Measurements from ENCODE around the gene FCN3.

The FCN3 gene

GRCh38 chr1:27377760-27378495, 3.3 kb upstream of the FCN3 start:
- DNase-seq: peak; percentile 83

- no peak for DNase-seq
Observed at GRCh38 chr1:27372808-27373690, 1.6 kb downstream of the FCN3 start.

GRCh38 chr1:27372022-27372807, 2.4 kb downstream of the FCN3 start:
- DNase-seq: no peak

- no peak for DNase-seq
Observed at GRCh38 chr1:27368869-27369582, 5.6 kb downstream of the FCN3 start.

- DNase-seq: no peak
Observed at GRCh38 chr1:27367160-27367650, 7.4 kb downstream of the FCN3 start.

GRCh38 chr1:27366411-27367159, 8.0 kb downstream of the FCN3 start, which contains the start of gene MAP3K6:
Gene MAP3K6 (minus strand): TSS chr1:27366961. CDS start chr1:27366597, 364 bp downstream.
- DNase-seq: peak; percentile 84

- peak; percentile 70 for DNase-seq
Observed at GRCh38 chr1:27366113-27366410, 8.6 kb downstream of the FCN3 start.

GRCh38 chr1:27365372-27366112, 9.1 kb downstream of the FCN3 start:
- peak; percentile 85 for DNase-seq

GRCh38 chr1:27364696-27365371, 9.8 kb downstream of the FCN3 start:
- DNase-seq: no peak

- no peak for DNase-seq
Observed at GRCh38 chr1:27363766-27364695, 10.6 kb downstream of the FCN3 start.

GRCh38 chr1:27361553-27361952, 13.1 kb downstream of the FCN3 start:
- no peak for DNase-seq

- no peak for DNase-seq
Observed at GRCh38 chr1:27361044-27361402, 13.6 kb downstream of the FCN3 start.

- no peak for DNase-seq
Observed at GRCh38 chr1:27360159-27361043, 14.2 kb downstream of the FCN3 start.

- no peak for DNase-seq
Observed at GRCh38 chr1:27359822-27360158, 14.8 kb downstream of the FCN3 start.

- DNase-seq: no peak
Observed at GRCh38 chr1:27358928-27359313, 15.7 kb downstream of the FCN3 start.

- DNase-seq: no peak
Observed at GRCh38 chr1:27358038-27358927, 16.3 kb downstream of the FCN3 start.

GRCh38 chr1:27357281-27358037, 17.2 kb downstream of the FCN3 start:
- peak; percentile 55 for DNase-seq

All from NCI-H2171 treated with DMSO at 0.1 percent for 48 hours (cell line).